ENCODE data around the gene STK39. TPM values are rescaled to one million over a fixed set of nuclear protein-coding genes. Genes with fewer than 3 reads are reported as not detected.
A peak's percentile ranks its signal among the peaks of the same experiment; 100 is the strongest.

Gene STK39
- total RNA-seq, 1 donor: 18.1 TPM

- Histone ChIP-seq H3K79me2 (ENCODE audit: insufficient read depth, low read length) (peaks cover 41% of the 10 kb centered on the region), H3K27ac (ENCODE audit: low read depth, low read length) (no peak overlapping the region), H3K4me2 (ENCODE audit: insufficient read depth, low read length) (no peak overlapping the region), H2AFZ (ENCODE audit: low read length) (no peak overlapping the region), H3K36me3 (ENCODE audit: insufficient read depth, low read length) (no peaks in the 10 kb centered on the region), H4K20me1 (ENCODE audit: insufficient read depth, low read length) (peaks cover 10% of the 10 kb centered on the region), H3K4me1 (ENCODE audit: insufficient read depth, low read length) (no peaks in the 10 kb centered on the region), H3K27me3 (ENCODE audit: insufficient read depth, low read length) (no peaks in the 10 kb centered on the region), H3K4me3 (ENCODE audit: insufficient read depth, low read length) (no peak overlapping the region), H3K9me3 (ENCODE audit: low read depth, low read length) (no peaks in the 10 kb centered on the region)
- no peak for DNase-seq (ENCODE audit: insufficient read length, low spot score, missing footprints)
- no peak for TF ChIP-seq CTCF (IDR thresholded peaks at IDR 0.05; ENCODE audit: extremely low read depth, low read depth, low read length)
These were observed 68.7 kb downstream of the STK39 start for GRCh38 chr2:168178520-168179324.

GRCh38 chr2:168176402-168176801 is 71.0 kb downstream of the STK39 start:
- Histone ChIP-seq H3K36me3 (ENCODE audit: insufficient read depth, low read length) (no peaks in the 10 kb centered on the region), H3K4me3 (ENCODE audit: insufficient read depth, low read length) (no peak overlapping the region), H3K4me2 (ENCODE audit: insufficient read depth, low read length) (no peak overlapping the region), H4K20me1 (ENCODE audit: insufficient read depth, low read length) (no peaks in the 10 kb centered on the region), H3K27me3 (ENCODE audit: insufficient read depth, low read length) (no peaks in the 10 kb centered on the region), H3K79me2 (ENCODE audit: insufficient read depth, low read length) (peaks cover 26% of the 10 kb centered on the region), H3K9me3 (ENCODE audit: low read depth, low read length) (no peaks in the 10 kb centered on the region), H2AFZ (ENCODE audit: low read length) (no peak overlapping the region), H3K27ac (ENCODE audit: low read depth, low read length) (no peak overlapping the region), H3K4me1 (ENCODE audit: insufficient read depth, low read length) (no peaks in the 10 kb centered on the region)
- no peak for TF ChIP-seq CTCF (IDR thresholded peaks at IDR 0.05; ENCODE audit: extremely low read depth, low read depth, low read length)
- DNase-seq (ENCODE audit: insufficient read length, low spot score, missing footprints): no peak

- H4K20me1 ChIP-seq (ENCODE audit: insufficient read depth, low read length): no peaks in the 10 kb centered on the region
- no peaks in the 10 kb centered on the region for H3K36me3 ChIP-seq (ENCODE audit: insufficient read depth, low read length)
- H2AFZ ChIP-seq (ENCODE audit: low read length): no peak overlapping the region
- H3K4me3 ChIP-seq (ENCODE audit: insufficient read depth, low read length): no peak overlapping the region
- TF ChIP-seq CTCF (IDR thresholded peaks at IDR 0.05; ENCODE audit: extremely low read depth, low read depth, low read length): no peak
- no peak for DNase-seq (ENCODE audit: insufficient read length, low spot score, missing footprints)
- peaks cover 33% of the 10 kb centered on the region for H3K79me2 ChIP-seq (ENCODE audit: insufficient read depth, low read length)
- H3K27ac ChIP-seq (ENCODE audit: low read depth, low read length): no peak overlapping the region
- H3K4me2 ChIP-seq (ENCODE audit: insufficient read depth, low read length): no peak overlapping the region
- H3K27me3 ChIP-seq (ENCODE audit: insufficient read depth, low read length): no peaks in the 10 kb centered on the region
- peaks cover 4% of the 10 kb centered on the region for H3K4me1 ChIP-seq (ENCODE audit: insufficient read depth, low read length)
- no peaks in the 10 kb centered on the region for H3K9me3 ChIP-seq (ENCODE audit: low read depth, low read length)
These were observed 71.9 kb downstream of the STK39 start for GRCh38 chr2:168175469-168175868.

GRCh38 chr2:168174756-168175155 is 72.6 kb downstream of the STK39 start:
- Histone ChIP-seq H3K27ac (ENCODE audit: low read depth, low read length) (no peak overlapping the region), H3K4me1 (ENCODE audit: insufficient read depth, low read length) (peaks cover 5% of the 10 kb centered on the region), H2AFZ (ENCODE audit: low read length) (no peak overlapping the region), H3K27me3 (ENCODE audit: insufficient read depth, low read length) (no peaks in the 10 kb centered on the region), H3K79me2 (ENCODE audit: insufficient read depth, low read length) (peaks cover 39% of the 10 kb centered on the region), H4K20me1 (ENCODE audit: insufficient read depth, low read length) (peaks cover 6% of the 10 kb centered on the region), H3K4me3 (ENCODE audit: insufficient read depth, low read length) (no peak overlapping the region), H3K9me3 (ENCODE audit: low read depth, low read length) (no peaks in the 10 kb centered on the region), H3K4me2 (ENCODE audit: insufficient read depth, low read length) (peak overlapping the region; percentile 23), H3K36me3 (ENCODE audit: insufficient read depth, low read length) (no peaks in the 10 kb centered on the region)
- no peak for TF ChIP-seq CTCF (IDR thresholded peaks at IDR 0.05; ENCODE audit: extremely low read depth, low read depth, low read length)
- DNase-seq (ENCODE audit: insufficient read length, low spot score, missing footprints): no peak

Data from osteoblast (primary cell).